NCI-H460 (cell line): Measurements from ENCODE around the gene HOXA6. TPM values are rescaled to one million over a fixed set of nuclear protein-coding genes. Genes with fewer than 3 reads are reported as not detected.

Source experiments
- DNase-seq: peaks from one replicate; pipeline ENCODE4 v3.0.0-alpha.2; 2016; ENCODE audit warnings: low read depth; ENCODE audit errors: extremely low read depth
- total RNA-seq: library from RNA; depleted of rRNA; stranded (reverse); fragments of >200 nt; shearing (Covaris generic); gene quantifications from 2 replicates; pipeline ENCODE4 v1.2.3, GENCODE V29; 2014

The HOXA6 gene
- total RNA-seq, 1 experiment from 2014 or later: 6.7 TPM

GRCh38 chr7:27163288-27164044, 15.9 kb upstream of the HOXA6 start:
- DNase-seq: no peak

- DNase-seq: no peak
These were observed 15.2 kb upstream of the HOXA6 start for GRCh38 chr7:27162561-27163287.

GRCh38 chr7:27161721-27162560, 14.4 kb upstream of the HOXA6 start:
- DNase-seq: no peak

- no peak for DNase-seq
These were observed 13.7 kb upstream of the HOXA6 start for GRCh38 chr7:27161214-27161720.

GRCh38 chr7:27160546-27161213, 13.1 kb upstream of the HOXA6 start:
- peak; percentile 73 for DNase-seq

GRCh38 chr7:27160145-27160545, 12.6 kb upstream of the HOXA6 start:
- no peak for DNase-seq

- DNase-seq: no peak
These were observed 11.9 kb upstream of the HOXA6 start for GRCh38 chr7:27159266-27160144.

GRCh38 chr7:27158436-27159265, 11.1 kb upstream of the HOXA6 start:
- DNase-seq: no peak

GRCh38 chr7:27157702-27158431, 10.3 kb upstream of the HOXA6 start:
- no peak for DNase-seq

- no peak for DNase-seq
These were observed 9.5 kb upstream of the HOXA6 start for GRCh38 chr7:27156916-27157701.

GRCh38 chr7:27156508-27156898, 8.9 kb upstream of the HOXA6 start, which contains the start of gene HOXA7:
HOXA7 (minus strand) TSS chr7:27156675; CDS start chr7:27156545, 130 bp downstream.
- no peak for DNase-seq

- no peak for DNase-seq
These were observed 8.4 kb upstream of the HOXA6 start for GRCh38 chr7:27155816-27156507.

GRCh38 chr7:27154901-27155815, 7.6 kb upstream of the HOXA6 start:
- no peak for DNase-seq

- DNase-seq: no peak
These were observed 6.8 kb upstream of the HOXA6 start for GRCh38 chr7:27154369-27154768.

- DNase-seq: no peak
These were observed 6.0 kb upstream of the HOXA6 start for GRCh38 chr7:27153526-27153925.
